ENCODE results near the gene TFDP1.

TFDP1 gene

DNA sequence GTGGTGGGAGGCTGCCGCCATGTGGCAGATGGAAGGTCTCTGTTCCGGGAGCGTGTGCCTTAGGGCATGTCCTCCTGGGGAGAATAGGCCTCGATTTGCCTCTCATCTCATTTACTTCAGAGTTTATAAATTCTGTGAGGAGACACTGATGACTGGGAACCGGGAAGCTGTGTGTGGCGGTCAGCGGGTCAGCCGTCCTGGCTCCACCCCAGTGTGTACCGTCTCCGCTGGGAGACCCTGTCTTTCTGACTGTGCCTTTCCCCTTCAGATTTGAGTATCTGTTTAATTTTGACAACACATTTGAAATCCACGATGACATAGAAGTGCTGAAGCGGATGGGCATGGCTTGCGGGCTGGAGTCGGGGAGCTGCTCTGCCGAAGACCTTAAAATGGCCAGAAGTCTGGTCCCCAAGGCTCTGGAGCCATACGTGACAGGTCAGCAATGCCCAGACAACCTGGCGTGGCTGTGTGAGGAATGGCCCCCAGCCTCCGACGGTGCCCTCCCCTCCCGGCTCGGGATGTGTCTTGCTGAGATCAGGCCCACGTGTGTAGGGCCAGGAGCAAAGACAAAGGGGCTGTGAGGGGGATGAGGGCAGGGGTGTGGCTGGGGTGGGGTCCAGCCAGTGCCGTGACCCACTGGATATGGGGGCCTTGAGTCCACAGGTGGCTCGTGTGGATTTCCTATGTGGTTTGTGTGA is 51.9 kb downstream of the TFDP1 start:
- no peak for DNase-seq

DNA sequence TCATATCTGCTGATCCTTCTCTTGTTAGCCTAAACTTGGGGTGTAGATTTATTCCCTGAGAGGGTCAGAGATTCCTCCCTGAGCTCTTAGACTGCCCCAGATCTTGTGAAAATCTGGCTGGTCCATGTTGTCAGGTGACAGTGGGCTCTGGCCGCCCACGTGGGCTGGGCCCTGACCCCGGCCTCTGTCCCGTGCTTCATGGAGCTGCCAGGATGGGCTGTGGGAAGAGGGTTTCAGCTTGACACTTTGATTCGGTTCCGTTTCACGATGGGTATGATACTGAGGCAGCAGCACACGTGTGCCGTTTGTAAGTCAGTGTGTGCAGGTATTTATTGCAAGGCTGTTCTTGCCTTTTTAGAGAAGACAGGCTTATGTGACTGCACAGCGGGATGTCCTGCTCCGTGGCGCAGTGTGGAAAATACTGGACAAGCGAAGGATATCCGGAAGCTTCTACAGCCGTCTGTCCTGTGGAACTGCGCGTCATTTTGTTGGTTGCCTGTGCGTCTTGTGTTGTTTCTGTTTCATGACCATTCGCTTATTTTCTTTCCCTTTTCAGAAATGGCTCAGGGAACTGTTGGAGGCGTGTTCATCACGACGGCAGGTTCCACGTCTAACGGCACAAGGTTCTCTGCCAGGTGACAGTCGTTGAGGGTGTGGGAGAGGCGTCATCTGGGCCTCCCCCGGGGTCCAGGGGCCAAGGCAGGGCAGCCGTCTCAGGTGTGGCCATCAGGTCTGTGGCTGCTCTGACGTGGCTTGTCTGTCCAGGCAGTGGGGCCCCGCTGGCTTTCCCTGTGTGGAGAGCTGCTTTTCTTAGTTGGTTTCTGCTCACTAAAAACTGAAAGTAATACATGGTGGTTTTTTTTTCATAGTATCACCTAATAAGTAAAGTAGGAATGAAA is 53.0 kb downstream of the TFDP1 start:
- no peak for DNase-seq

DNA sequence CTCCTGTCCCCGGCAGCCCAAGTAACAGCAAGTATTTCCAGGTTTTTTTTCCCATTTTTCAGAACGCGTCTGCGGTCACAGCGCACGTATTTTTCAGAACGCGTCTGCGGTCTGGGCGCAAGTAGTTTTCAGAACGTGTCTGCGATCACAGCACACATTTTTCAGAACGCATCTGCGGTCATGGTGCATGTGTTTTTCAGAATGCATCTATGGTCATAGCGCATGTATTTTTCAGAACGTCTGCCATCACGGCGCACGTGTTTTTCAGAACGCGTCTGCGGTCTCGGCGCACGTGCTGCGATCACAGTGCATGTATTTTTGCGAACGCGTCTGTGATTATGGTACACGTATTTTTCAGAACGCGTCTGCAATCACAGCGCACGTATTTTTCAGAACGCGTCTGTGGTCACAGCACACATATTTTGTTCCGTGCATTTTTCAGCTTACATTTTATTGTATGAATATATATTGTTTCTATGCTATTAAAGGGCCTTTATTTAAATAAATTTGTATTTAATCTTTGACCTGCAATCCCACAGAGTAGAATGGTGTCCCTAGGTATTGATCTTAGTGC is 53.7 kb downstream of the TFDP1 start:
- no peak for DNase-seq

DNA sequence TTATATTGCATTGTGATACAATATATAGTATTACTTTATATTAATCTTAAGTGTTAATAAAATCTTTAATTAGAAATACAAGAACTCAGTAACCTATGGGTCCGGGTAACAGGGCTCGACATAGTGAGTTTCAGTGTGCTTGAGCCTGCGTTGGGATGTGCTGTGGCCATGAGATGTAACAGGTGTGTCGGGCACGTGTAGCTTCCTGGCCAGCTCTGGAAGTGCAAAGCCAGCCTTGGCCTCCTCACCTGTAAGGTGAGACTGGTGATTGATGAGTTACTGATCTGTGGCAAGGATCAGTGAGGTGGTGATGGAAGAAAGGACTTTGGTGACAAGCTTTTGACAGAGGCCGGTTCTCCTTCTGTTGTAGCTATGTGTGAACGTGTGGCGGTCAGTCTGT is 54.3 kb downstream of the TFDP1 start:
- DNase-seq, result no peak

DNA sequence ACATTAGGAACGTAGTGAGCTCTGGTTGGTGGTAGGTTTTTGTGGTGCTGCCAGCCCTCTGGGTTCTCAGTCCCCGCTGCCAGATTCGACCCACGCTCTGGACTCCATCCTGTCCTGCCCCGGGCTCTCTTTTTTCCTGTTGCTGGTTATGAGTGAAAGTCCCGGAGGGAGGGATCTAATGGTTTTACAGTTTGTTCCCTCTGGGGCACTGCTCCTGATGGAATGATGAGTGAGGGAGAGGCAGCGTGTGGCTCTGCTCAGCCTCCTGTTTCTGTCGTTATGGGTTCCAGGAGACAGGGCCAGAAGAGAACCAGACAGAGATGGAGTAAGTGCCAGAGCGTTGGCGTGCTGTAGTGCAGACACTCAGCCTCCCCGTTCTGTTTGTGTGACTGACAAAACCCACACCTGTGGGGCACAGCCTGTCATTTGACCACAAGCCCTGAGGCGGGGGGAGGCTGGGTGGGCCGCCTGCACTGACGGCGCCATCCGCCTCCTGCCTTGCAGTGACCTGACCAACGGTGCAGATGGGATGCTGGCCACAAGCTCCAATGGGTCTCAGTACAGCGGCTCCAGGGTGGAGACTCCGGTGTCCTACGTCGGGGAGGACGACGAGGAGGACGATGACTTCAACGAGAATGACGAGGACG is 55.2 kb downstream of the TFDP1 start:
- DNase-seq, result no peak

- no peak for DNase-seq
Measured at GRCh38 chr13:113641426-113641825, 56.9 kb downstream of the TFDP1 start.

GRCh38 chr13:113642563-113642962 is 58.0 kb downstream of the TFDP1 start:
- no peak for DNase-seq

DNA sequence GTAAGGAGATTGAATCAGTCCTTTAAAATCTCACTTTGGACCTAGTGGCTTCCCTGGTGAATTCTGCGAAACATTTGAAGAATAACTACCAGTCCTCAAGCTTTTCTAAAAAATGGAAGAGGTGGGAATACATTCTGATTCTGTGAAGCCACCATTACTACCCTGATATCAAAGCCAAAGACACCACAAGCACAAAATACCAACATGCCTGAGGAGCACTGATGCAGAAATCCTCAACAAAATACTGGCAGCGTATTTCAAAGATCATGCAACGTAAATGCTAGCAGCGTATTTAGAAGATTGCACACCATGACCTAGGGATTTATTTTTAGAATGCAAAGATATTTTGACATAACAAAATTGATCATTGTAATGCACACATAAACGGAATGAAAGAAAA is 59.0 kb downstream of the TFDP1 start:
- no peak for DNase-seq

DNA sequence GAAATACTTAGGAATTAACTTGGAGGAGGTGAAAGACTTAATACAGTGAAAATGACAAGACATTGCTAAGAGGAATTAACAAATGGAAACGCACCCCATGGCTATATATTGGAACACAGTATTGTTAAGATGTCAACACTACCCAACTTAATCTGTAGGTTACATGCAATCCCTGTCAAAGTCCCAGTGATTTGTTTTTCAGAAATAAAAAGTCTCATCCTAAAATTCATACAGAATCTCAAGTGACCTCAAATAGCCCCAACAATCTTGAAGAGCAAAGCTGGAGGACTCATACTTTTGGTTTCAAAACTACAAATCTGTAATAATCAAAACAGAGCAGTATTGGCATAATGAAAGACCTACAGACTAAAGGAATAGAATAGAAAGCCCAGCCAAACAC is 60.2 kb downstream of the TFDP1 start:
- no peak for DNase-seq

- no peak for DNase-seq
Measured at GRCh38 chr13:113645329-113645728, 60.8 kb downstream of the TFDP1 start.

- DNase-seq, result no peak
Measured at GRCh38 chr13:113646376-113646775, 61.8 kb downstream of the TFDP1 start.

DNA sequence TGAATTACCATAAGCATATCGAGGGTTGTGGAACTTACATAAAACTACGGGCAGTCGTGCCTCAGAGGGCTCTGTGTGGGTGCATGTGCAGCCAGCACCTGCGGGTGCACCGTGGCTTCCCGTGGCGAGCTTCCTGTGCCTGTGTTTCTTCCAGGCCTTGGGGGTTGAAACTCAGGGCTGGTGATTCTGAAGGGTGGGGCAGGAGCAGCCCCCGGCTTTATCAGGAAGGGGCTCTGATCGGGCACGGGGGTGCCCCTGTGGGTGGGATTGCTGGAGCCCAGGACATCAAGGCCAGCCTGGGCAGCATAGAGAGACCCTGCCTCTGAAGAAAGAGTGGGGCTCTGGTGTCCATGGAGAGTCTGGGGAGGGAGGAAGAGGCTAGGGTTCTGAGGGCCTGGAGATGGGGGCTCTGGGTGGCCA is 62.4 kb downstream of the TFDP1 start:
- DNase-seq, result no peak

DNA sequence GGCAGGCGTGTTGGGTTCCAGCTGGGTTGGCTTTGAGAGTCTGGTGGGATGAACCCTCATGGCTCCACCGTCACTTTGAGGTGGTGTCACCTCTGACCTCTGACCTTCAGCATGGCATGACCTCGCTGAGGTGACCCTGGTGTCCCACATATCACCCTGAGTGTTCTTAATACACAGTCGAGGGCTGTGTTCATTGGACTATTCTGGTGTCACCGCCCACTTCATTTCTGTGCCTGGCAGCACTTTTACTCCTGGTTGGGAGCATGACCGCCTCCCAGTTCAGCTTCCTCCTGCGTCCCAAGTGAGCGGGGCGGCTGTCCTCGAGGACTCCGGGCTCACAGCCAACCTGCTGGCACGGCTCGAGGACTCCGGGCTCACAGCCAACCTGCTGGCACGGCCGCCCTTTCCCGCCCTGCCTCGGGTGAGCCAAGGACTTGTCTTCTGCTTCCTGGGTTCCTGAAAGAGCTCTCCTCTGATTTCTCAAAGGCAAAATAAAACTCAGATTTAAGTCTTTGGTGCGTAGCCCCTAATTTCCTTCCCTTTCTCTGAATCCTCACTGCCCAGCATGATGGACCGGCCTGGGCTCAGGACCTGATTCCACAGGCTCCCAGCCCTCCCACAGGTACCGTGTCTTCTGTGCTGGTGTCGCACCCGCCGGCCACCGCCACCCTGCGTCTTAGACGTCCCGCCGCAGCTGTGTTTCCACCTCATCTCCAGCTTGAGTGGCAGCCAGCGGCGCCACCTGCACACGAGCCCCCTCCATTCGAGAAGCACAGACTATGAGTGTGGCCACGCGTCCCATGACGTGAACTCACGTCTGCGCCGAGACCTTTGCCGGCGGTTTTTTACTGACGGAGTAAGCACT is 63.0 kb downstream of the TFDP1 start:
- peak; percentile 77 for DNase-seq

- DNase-seq, result no peak
Measured at GRCh38 chr13:113648216-113648610, 63.7 kb downstream of the TFDP1 start.

GRCh38 chr13:113649212-113649611 is 64.7 kb downstream of the TFDP1 start:
- DNase-seq, result no peak

DNA sequence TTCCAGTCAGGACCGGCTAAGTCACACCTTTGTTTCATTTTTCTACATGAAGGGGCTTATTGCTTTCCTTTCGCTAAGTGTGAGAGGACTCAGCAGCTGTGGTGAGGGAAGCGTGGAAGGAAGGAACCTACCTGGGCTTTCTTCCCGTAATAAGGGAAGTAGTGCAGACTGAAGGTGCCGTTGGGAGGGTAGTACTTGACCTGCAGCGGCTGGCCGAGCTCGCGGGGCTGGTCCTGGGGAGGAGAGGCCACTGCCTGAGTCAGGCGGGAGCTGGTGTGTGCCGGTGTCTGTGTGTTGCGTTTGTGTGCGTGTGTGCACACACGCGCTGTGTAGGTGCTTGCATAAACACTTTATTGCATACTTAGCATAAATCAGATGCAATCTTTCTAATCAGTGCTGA is 65.7 kb downstream of the TFDP1 start:
- no peak for DNase-seq

DNA sequence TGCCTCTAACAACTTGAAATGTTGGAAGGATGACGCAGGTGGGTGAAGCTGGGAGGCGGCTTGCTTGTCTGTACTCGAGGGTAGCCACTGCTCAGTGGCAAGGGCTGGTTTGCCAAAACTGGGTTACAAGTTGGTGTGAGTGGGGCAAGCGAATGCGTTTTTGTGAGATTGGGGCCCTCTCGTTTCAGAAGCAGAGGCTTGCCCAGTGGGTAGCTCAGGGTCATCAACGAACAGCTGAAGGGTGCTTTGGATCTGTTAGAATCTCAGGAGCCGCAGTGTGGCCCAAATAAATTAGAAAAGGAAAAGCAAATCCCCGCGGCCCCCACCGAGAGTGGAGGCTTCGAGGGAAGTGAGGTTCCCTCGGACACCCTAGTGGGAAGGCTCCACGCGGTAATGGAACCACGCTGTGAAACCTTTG is 66.2 kb downstream of the TFDP1 start:
- DNase-seq, result no peak

DNA sequence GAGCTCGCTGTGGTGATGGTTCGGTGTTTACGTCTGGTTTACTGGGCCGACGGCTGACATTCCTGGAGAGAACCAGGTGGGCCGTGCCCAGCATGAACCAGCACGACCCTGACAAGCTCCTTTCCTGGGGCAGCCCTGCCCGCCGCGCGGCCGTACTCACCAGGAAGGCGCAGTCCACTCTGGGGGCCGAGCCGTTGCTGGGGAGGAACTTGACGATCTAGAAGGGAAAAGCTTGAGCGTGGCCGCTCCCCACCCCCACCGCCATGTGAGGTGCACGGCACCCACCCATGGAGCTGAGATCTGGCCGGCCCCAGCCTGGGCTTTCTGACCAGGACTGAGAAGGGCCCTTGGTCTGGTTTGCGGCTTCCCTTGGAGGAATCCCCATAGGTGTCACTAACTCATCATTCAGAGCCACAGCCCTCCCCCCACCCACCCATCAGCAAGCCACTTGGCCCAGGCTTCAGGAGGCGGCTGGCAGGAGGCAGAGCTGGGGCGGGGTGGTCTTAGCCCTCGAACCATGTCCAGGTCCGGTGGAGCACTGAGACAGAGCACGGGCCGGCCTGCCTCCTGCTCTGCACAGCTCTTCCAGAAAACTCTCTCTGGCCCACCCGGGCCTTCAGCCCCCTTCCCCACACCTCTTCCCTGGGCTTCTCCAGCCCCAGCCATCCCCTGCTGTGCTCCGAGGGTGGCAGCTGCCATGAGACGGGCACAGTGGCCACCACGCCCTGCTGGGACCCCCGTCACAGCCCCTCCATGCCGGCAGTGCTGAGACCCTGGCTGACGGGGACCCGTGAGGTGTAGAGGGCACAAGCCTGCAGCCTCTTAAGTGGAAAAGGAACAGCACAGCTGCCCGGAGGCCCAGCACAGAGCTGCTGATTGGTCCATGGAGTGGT is 67.2 kb downstream of the TFDP1 start:
- DNase-seq, result no peak

GRCh38 chr13:113652404-113653263 is 68.1 kb downstream of the TFDP1 start:
- no peak for DNase-seq

All from NCI-H2029 (cell line).